Endothelial cell of umbilical vein (primary cell): ENCODE measurements around the gene SVEP1. TPM values are rescaled to one million over a fixed set of nuclear protein-coding genes. Genes with fewer than 3 reads are reported as not detected.

Source experiments
- BruUV-seq: library from RNA; stranded (reverse); fragments of 400-500 nt; replicated peaks from 2 replicates; lab custom pipeline; 2021; lab: Mats Ljungman, UMichigan
- CTCF ChIA-PET: fragments of 300-600, 350-600 bp; sonication (Branson Sonifier 250); formaldehyde crosslinking; loops from one replicate; lab custom pipeline; 2021; ENCODE audit warnings: antibody characterized with exemption, inconsistent platforms; lab: Charles Lee
- POLR2A ChIA-PET: fragments of 300-600, 350-600 bp; sonication (Branson Sonifier 250); formaldehyde crosslinking; loops from one replicate; lab custom pipeline; 2021; ENCODE audit warnings: antibody characterized with exemption, inconsistent platforms; lab: Charles Lee
- DNase-seq: peaks from one replicate; pipeline ENCODE4 v3.0.0-alpha.2; 2011; ENCODE audit warnings: low read depth, low spot score
- FAIRE-seq: peaks from 2 replicates; lab custom pipeline; 2011; peaks lifted over from hg19 to GRCh38; lab: Jason Lieb, UNC
- H2AFZ ChIP-seq: 2 replicates; pipeline ENCODE4 v1.6.0; 2012; ENCODE audit warnings: low read depth, low read length, control low read depth, inconsistent platforms
- H3K27ac ChIP-seq: 2 replicates; pipeline ENCODE4 v1.5.1; 2011; ENCODE audit warnings: low read depth, mild to moderate bottlenecking, control low read depth, low read length, moderate library complexity; ENCODE audit not compliant: insufficient read depth
- H3K27me3 ChIP-seq, 2 experiments: 2 replicates each; pipeline versions ENCODE4 v1.6.0 to v1.6.1; 2011; ENCODE audit warnings: low read length in 2 of 2, mixed read lengths in 1 of 2; ENCODE audit not compliant: control insufficient read depth in 2 of 2, insufficient read depth in 2 of 2
- H3K36me3 ChIP-seq, 2 experiments: 2 replicates in 1 of 2; 3 replicates in 1 of 2; pipeline ENCODE4 v1.5.1; 2011; ENCODE audit warnings: low read length in 2 of 2, mild to moderate bottlenecking in 1 of 2, moderate library complexity in 1 of 2; ENCODE audit not compliant: control insufficient read depth in 2 of 2, insufficient read depth in 2 of 2; ENCODE audit errors: extremely low read depth in 1 of 2
- H3K4me1 ChIP-seq: 3 replicates; pipeline ENCODE4 v1.5.1; 2011; ENCODE audit warnings: mild to moderate bottlenecking, low read length; ENCODE audit not compliant: control insufficient read depth, insufficient read depth; ENCODE audit errors: extremely low read depth
- H3K4me2 ChIP-seq: 2 replicates; pipeline ENCODE4 v1.6.1; 2011; ENCODE audit warnings: low read length, control low read depth, mixed read lengths; ENCODE audit not compliant: insufficient read depth
- H3K4me3 ChIP-seq, 3 experiments: fragments of 200-600 bp in 1 of 3; sonication (generic), shearing (Covaris generic) in 1 of 3; replicated peaks in 1 of 3; 2 replicates each; pipeline ENCODE4 v1.5.1; 2011 to 2016; ENCODE audit warnings: control low read depth in 3 of 3, low read length in 3 of 3, mild to moderate bottlenecking in 2 of 3, inconsistent platforms in 1 of 3, low read depth in 1 of 3, moderate library complexity in 1 of 3; ENCODE audit not compliant: insufficient read depth in 1 of 3
- H3K79me2 ChIP-seq: 2 replicates; pipeline ENCODE4 v1.6.0; 2012; ENCODE audit warnings: low read length, inconsistent platforms; ENCODE audit not compliant: control insufficient read depth, insufficient read depth
- H3K9ac ChIP-seq: replicated peaks from 2 replicates; pipeline ENCODE3; 2011; ENCODE audit warnings: low read length, control low read depth; ENCODE audit not compliant: insufficient read depth; ENCODE audit errors: extremely low read depth
- H3K9me1 ChIP-seq: replicated peaks from 3 replicates; pipeline ENCODE4 v1.6.0; 2011; ENCODE audit warnings: mild to moderate bottlenecking, low read length; ENCODE audit not compliant: control insufficient read depth, insufficient read depth; ENCODE audit errors: extremely low read depth
- H3K9me3 ChIP-seq: replicated peaks from 2 replicates; pipeline ENCODE4 v1.5.1; 2012; ENCODE audit warnings: low read length, inconsistent platforms; ENCODE audit not compliant: control insufficient read depth, insufficient read depth
- H4K20me1 ChIP-seq: replicated peaks from 2 replicates; pipeline ENCODE3; 2011; ENCODE audit warnings: mild to moderate bottlenecking, low read length; ENCODE audit not compliant: control insufficient read depth, insufficient read depth; ENCODE audit errors: extremely low read depth
- EZH2 ChIP-seq: IDR thresholded peaks from 2 replicates; pipeline ENCODE4 v1.6.1; 2012; ENCODE audit warnings: borderline replicate concordance, low read depth, mild to moderate bottlenecking, moderate library complexity, low read length, inconsistent platforms; ENCODE audit not compliant: severe bottlenecking
- FOS ChIP-seq: IDR thresholded peaks from 2 replicates; pipeline ENCODE4 v1.6.1; 2011; ENCODE audit warnings: mild to moderate bottlenecking, low read length, moderate library complexity, borderline replicate concordance; ENCODE audit not compliant: insufficient read depth
- GATA2 ChIP-seq: IDR thresholded peaks from 2 replicates; pipeline ENCODE4 v1.7.0; 2011; ENCODE audit warnings: low read depth, mild to moderate bottlenecking, moderate library complexity, mixed read lengths, low read length; ENCODE audit not compliant: insufficient read length, insufficient read depth
- JUN ChIP-seq: IDR thresholded peaks from 2 replicates; pipeline ENCODE4 v1.6.1; 2011; ENCODE audit warnings: borderline replicate concordance, low read depth; ENCODE audit not compliant: insufficient read length, insufficient read depth
- MAX ChIP-seq: IDR thresholded peaks from 2 replicates; pipeline ENCODE4 v1.6.1; 2011; ENCODE audit not compliant: insufficient read depth, insufficient read length
- MYC ChIP-seq: IDR thresholded peaks from one replicate; pipeline ENCODE4 v1.6.1; 2011; ENCODE audit warnings: mild to moderate bottlenecking, low read depth, low read length
- POLR2AphosphoS5 ChIP-seq: IDR thresholded peaks from 2 replicates; pipeline ENCODE4 v1.6.1; 2012; ENCODE audit warnings: low read depth, mild to moderate bottlenecking, control low read depth, low read length, moderate library complexity; ENCODE audit not compliant: insufficient read depth
- dilution Hi-C: fragments of 300-500 bp; cut with MboI; formaldehyde crosslinking; loops from one replicate; pipeline ENCODE4 v1.15.0; 2019; ENCODE audit warnings: low sequenced_read_pairs; ENCODE audit not compliant: extremely low pct_ligation_motif_present
- intact Hi-C: fragments of 100-400 bp; cut with micrococcal nuclease; formaldehyde crosslinking; loops from one replicate; pipeline ENCODE4 v1.10.0; 2022
- polyA plus RNA-seq, 4 experiments: library from polyadenylated mRNA; depleted of rRNA in 3 of 4; stranded (reverse) in 3 of 4; unstranded in 1 of 4; fragments of >200 nt; gene quantifications; 2 replicates each; pipeline versions ENCODE4 v1.2.1 to v1.2.3, GENCODE V29; 2011 to 2012; ENCODE audit warnings: missing spikeins in 1 of 4
- total RNA-seq: library from RNA; stranded (reverse); gene quantifications from 2 replicates; pipeline ENCODE4 v1.2.3, GENCODE V29; 2021
- TF ChIP-seq, protein P1 (sequence below), 2 donors: IDR thresholded peaks; 1 replicate in 1 of 2; 2 replicates in 1 of 2; pipeline ENCODE4 v1.5.1; 2011; ENCODE audit warnings: low read length in 2 of 2, mild to moderate bottlenecking in 2 of 2, moderate library complexity in 2 of 2, control low read depth in 1 of 2, inconsistent platforms in 1 of 2, low read depth in 1 of 2; ENCODE audit not compliant: insufficient read depth in 1 of 2; ENCODE audit errors: extremely low read depth in 1 of 2

Gene SVEP1
- total and polyA plus RNA-seq, 2 donors (not counting 3 experiments of a cell fraction or from before 2014, with no cell fraction given): 0.04 to 0.29 TPM

GRCh38 chr9:110334871-110335270, 244.7 kb downstream of the SVEP1 start:
- Histone ChIP-seq H3K9me1 (no peaks in the 10 kb centered on the region), H3K9ac (no peak overlapping the region), H3K4me2 (no peak overlapping the region), H3K27me3 (no peaks in the 10 kb centered on the region), H3K4me3 (no peak overlapping the region), H3K79me2 (no peaks in the 10 kb centered on the region), H3K27ac (no peak overlapping the region), H3K9me3 (no peaks in the 10 kb centered on the region), H3K4me1 (no peaks in the 10 kb centered on the region), H4K20me1 (no peaks in the 10 kb centered on the region), H2AFZ (no peak overlapping the region), H3K36me3 (no peaks in the 10 kb centered on the region)
- CTCF ChIA-PET: interaction anchor here (0.9 kb wide), 1 partner anchor 8 kb away, joined by 3 read pairs; no protein-coding TSS in a partner anchor
- no peak for DNase-seq
- BruUV-seq: no TSS peak
- POLR2A ChIA-PET: no interaction called here
- TF ChIP-seq MAX (no peak), FOS (no peak), GATA2 (no peak), EZH2 (no peak), JUN (no peak), MYC (no peak), POLR2AphosphoS5 (no peak)
- TF ChIP-seq, protein P1, sequence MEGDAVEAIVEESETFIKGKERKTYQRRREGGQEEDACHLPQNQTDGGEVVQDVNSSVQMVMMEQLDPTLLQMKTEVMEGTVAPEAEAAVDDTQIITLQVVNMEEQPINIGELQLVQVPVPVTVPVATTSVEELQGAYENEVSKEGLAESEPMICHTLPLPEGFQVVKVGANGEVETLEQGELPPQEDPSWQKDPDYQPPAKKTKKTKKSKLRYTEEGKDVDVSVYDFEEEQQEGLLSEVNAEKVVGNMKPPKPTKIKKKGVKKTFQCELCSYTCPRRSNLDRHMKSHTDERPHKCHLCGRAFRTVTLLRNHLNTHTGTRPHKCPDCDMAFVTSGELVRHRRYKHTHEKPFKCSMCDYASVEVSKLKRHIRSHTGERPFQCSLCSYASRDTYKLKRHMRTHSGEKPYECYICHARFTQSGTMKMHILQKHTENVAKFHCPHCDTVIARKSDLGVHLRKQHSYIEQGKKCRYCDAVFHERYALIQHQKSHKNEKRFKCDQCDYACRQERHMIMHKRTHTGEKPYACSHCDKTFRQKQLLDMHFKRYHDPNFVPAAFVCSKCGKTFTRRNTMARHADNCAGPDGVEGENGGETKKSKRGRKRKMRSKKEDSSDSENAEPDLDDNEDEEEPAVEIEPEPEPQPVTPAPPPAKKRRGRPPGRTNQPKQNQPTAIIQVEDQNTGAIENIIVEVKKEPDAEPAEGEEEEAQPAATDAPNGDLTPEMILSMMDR (IDR thresholded peaks at IDR 0.05; ENCODE audit: extremely low read depth in 1 of 2, insufficient read depth in 1 of 2, low read depth in 1 of 2, low read length in 2 of 2): no peak
- FAIRE-seq: no peak
- intact Hi-C loops (no loop called here), dilution Hi-C loops (no loop called here)
